Fibroblast of mammary gland (primary cell): ENCODE measurements around the gene SOX13.

Source experiments
- DNase-seq: peaks from one replicate; pipeline ENCODE4 v3.0.0-alpha.2; 2010; ENCODE audit warnings: low read depth
- H3K4me3 ChIP-seq: 2 replicates; pipeline ENCODE4 v1.5.1; 2011; ENCODE audit warnings: low read depth, mild to moderate bottlenecking, low read length, moderate library complexity; ENCODE audit not compliant: control insufficient read depth
- CTCF ChIP-seq: conservative IDR thresholded peaks from 2 replicates; pipeline ENCODE4 v1.5.1; 2011; ENCODE audit warnings: low read depth, low read length, inconsistent platforms; ENCODE audit not compliant: control insufficient read depth, insufficient read depth

SOX13 gene

GRCh38 chr1:204091787-204092312, 18.9 kb downstream of the SOX13 start:
- DNase-seq: no peak
- TF ChIP-seq CTCF: no peak
- no peak overlapping the region for H3K4me3 ChIP-seq

- no peak for TF ChIP-seq CTCF
- DNase-seq: no peak
- H3K4me3 ChIP-seq: no peak overlapping the region
Measured at GRCh38 chr1:204092632-204093420, 19.9 kb downstream of the SOX13 start.

DNA sequence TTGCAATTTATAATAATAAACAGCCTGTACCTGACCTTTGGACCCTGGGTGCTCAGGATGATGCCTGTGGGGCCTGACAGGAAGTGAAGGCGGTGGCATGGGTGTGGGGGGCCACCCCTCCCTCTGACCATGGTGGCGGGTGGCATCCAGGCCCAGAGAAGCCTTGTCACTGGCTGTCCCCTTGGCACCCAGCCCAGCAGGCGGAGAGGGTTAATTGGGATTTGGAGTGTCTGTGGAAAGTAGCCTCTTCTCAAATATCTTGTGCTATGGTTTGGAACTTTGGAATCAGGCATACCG, 20.5 kb downstream of the SOX13 start:
- H3K4me3 ChIP-seq: no peak overlapping the region
- no peak for DNase-seq
- no peak for TF ChIP-seq CTCF

DNA sequence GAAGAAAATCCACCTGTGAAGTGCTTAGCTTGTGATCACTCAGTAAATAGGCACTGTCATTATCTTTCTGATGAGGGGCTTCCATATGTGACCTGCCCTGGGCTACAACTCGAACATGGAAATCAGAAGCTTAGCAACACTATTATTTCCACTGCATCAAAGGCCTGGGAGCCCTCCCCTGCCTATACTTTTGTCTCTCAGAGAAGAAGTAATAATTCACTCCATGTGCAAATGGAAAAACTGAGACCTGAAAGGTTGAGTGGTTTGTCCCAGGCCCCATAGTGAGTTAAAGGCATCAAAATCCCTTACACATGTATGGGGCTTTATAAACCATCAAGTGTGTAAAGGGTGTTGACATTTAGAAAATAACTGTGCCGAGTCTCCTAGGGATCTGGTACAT, 20.9 kb downstream of the SOX13 start:
- H3K4me3 ChIP-seq: no peak overlapping the region
- DNase-seq: no peak
- no peak for TF ChIP-seq CTCF

DNA sequence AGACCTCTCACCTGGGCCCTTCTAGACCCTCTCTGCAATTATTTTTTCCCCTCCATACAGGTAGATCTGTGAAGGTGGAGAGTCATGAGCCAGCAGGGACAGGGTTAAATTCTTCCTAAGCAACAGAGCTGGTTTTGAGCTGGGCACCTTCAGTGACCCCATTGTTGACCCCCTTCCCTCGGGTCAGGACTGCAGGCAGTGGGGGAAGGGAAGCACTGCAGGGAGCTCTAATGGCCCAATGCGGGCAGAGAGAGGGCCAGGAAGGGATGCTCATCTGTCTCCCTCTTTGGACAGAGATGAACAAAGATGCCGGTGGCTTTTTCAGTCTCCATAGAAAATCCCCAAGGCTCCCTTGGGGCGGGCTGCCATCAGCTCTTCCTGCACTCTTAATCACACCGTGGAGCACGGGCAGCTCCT, 21.4 kb downstream of the SOX13 start:
- DNase-seq: no peak
- TF ChIP-seq CTCF: no peak

DNA sequence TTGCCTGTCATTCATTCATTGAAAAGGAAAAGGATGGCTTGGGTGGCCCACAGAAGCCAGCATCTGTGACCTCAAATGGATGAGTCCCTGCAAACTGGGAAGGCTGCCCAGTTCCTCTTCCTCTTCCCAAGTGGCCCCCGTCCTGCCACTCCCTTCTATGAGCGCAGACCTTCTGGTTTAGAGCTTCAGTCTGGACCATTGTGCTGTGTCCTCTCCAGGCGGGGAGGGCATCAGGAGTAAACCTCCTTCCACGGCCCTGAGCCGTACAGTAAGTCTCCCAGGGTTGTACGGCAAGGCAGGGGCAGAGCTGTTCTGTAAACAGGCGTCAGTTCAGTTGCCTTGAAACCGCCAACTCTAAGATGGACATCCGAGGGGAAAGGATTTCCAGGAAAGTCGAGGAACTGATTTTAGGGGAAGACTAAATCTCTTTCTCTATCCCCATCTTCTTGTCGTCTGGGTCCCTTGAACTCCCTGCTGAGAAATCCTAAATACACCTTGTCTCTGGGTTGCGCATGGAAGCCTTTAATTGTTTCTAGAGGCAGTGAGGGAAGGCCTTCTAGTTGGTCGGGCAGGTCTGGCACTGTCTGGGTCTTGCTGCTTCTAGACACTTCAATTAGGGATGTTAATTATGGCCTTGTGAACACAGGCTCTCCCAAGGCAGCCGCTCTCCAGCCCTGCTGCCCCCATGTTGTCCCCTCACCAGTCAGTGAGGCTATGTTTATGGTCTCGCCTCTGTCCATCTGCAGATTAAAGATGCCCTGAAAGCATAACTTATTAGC, 22.1 kb downstream of the SOX13 start:
- no peak for DNase-seq
- no peak overlapping the region for H3K4me3 ChIP-seq
- TF ChIP-seq CTCF: no peak

More for the DNA sequence above, 21.4 kb downstream of the SOX13 start:
- no peak overlapping the region for H3K4me3 ChIP-seq
